Vagina (tissue), 2 donors: Measurements from ENCODE around the gene ZNF638. TPM values are rescaled to one million over a fixed set of nuclear protein-coding genes. Genes with fewer than 3 reads are reported as not detected.

Experiments used
- DNase-seq, 2 donors: peaks; one replicate each; pipeline ENCODE4 v3.0.0-alpha.2; 2017; ENCODE audit errors: extremely low spot score in 2 of 2
- H3K27ac ChIP-seq: fragments of 200-600 bp; sonication (generic); one replicate; pipeline ENCODE4 v1.5.1; 2019
- H3K27me3 ChIP-seq: fragments of 200-600 bp; sonication (generic); one replicate; pipeline ENCODE4 v1.5.1; 2019
- H3K36me3 ChIP-seq, 2 donors: fragments of 200-600 bp; sonication (generic); one replicate each; pipeline ENCODE4 v1.5.1; 2017 to 2019
- H3K4me1 ChIP-seq: fragments of 200-600 bp; sonication (generic); one replicate; pipeline ENCODE4 v1.5.1; 2019
- H3K4me3 ChIP-seq, 2 donors: fragments of 200-600 bp; sonication (generic); 1 replicate in 1 of 2; 2 replicates in 1 of 2; pipeline ENCODE4 v1.5.1; 2016 to 2019
- H3K9me3 ChIP-seq: fragments of 200-600 bp; sonication (generic); one replicate; pipeline ENCODE4 v1.5.1; 2019
- CTCF ChIP-seq, 3 experiments: fragments of 450-650 bp in 2 of 3; fragments of 200-600 bp in 1 of 3; sonication (generic) in 1 of 3; IDR thresholded peaks; one replicate each; pipeline ENCODE4 v1.5.1; 2017 to 2019; ENCODE audit warnings: antibody characterized with exemption in 3 of 3, mild to moderate bottlenecking in 2 of 3, moderate library complexity in 2 of 3
- POLR2A ChIP-seq, 2 donors: fragments of 450-650 bp; IDR thresholded peaks; one replicate each; pipeline ENCODE4 v1.6.1; 2017; ENCODE audit warnings: antibody characterized with exemption in 2 of 2, mild to moderate bottlenecking in 2 of 2, moderate library complexity in 2 of 2
- POLR2AphosphoS5 ChIP-seq, 2 donors: sonication (generic); formaldehyde crosslinking; IDR thresholded peaks; one replicate each; pipeline ENCODE4 v1.9.0; 2017; ENCODE audit warnings: antibody characterized with exemption in 2 of 2, mild to moderate bottlenecking in 2 of 2, low read depth in 1 of 2; ENCODE audit not compliant: insufficient read depth in 1 of 2
- intact Hi-C: fragments of 100-400 bp; cut with DNase I; formaldehyde crosslinking; loops from one replicate; pipeline ENCODE4 v1.15.1; 2023
- total RNA-seq: library from RNA; depleted of rRNA; stranded (reverse); fragments of >200 nt; gene quantifications from one replicate; pipeline ENCODE4 v1.2.3, GENCODE V29; 2016

ZNF638 gene
- total RNA-seq, 1 donor from 2014 or later: 139 TPM

- Histone ChIP-seq H3K27ac (no peak overlapping the region), H3K27me3 (no peaks in the 10 kb centered on the region), H3K9me3 (no peaks in the 10 kb centered on the region), H3K4me1 (peaks cover 4% of the 10 kb centered on the region), H3K36me3 (peaks cover 0 to 74% of the 10 kb centered on the region in 2 donors), H3K4me3 (no peak overlapping the region)
- intact Hi-C loops: no loop called here
- no peak for DNase-seq
- TF ChIP-seq POLR2A (IDR thresholded peaks at IDR 0.05): no peak
- no peak for TF ChIP-seq CTCF (IDR thresholded peaks at IDR 0.05)
- no peak for TF ChIP-seq POLR2AphosphoS5 (IDR thresholded peaks at IDR 0.05; ENCODE audit: insufficient read depth in 1 of 2, low read depth in 1 of 2)
Measured at GRCh38 chr2:71370015-71370414, 38.4 kb downstream of the ZNF638 start.

GRCh38 chr2:71372042-71372441 lies 40.5 kb downstream of the ZNF638 start:
- DNase-seq: no peak
- intact Hi-C loops: no loop called here
- Histone ChIP-seq H3K4me3 (no peak overlapping the region), H3K27me3 (no peaks in the 10 kb centered on the region), H3K27ac (no peak overlapping the region), H3K9me3 (no peaks in the 10 kb centered on the region), H3K36me3 (peaks cover 0 to 66% of the 10 kb centered on the region in 2 donors), H3K4me1 (peaks cover 4% of the 10 kb centered on the region)
- no peak for TF ChIP-seq CTCF (IDR thresholded peaks at IDR 0.05)
- TF ChIP-seq POLR2AphosphoS5 (IDR thresholded peaks at IDR 0.05; ENCODE audit: insufficient read depth in 1 of 2, low read depth in 1 of 2): no peak
- TF ChIP-seq POLR2A (IDR thresholded peaks at IDR 0.05): no peak

- Histone ChIP-seq H3K4me1 (no peaks in the 10 kb centered on the region), H3K4me3 (no peak overlapping the region), H3K36me3 (peaks cover 0 to 49% of the 10 kb centered on the region in 2 donors), H3K9me3 (no peaks in the 10 kb centered on the region), H3K27ac (no peak overlapping the region), H3K27me3 (no peaks in the 10 kb centered on the region)
- intact Hi-C loops: no loop called here
- DNase-seq: no peak
- TF ChIP-seq CTCF (IDR thresholded peaks at IDR 0.05): no peak
- no peak for TF ChIP-seq POLR2A (IDR thresholded peaks at IDR 0.05)
- TF ChIP-seq POLR2AphosphoS5 (IDR thresholded peaks at IDR 0.05; ENCODE audit: insufficient read depth in 1 of 2, low read depth in 1 of 2): no peak
Measured at GRCh38 chr2:71379086-71379485, 47.5 kb downstream of the ZNF638 start.

- intact Hi-C loops: no loop called here
- Histone ChIP-seq H3K4me1 (no peaks in the 10 kb centered on the region), H3K9me3 (no peaks in the 10 kb centered on the region), H3K27ac (no peak overlapping the region), H3K4me3 (no peak overlapping the region), H3K27me3 (no peaks in the 10 kb centered on the region), H3K36me3 (peaks cover 0 to 38% of the 10 kb centered on the region in 2 donors)
- TF ChIP-seq CTCF (IDR thresholded peaks at IDR 0.05): no peak
- no peak for TF ChIP-seq POLR2AphosphoS5 (IDR thresholded peaks at IDR 0.05; ENCODE audit: insufficient read depth in 1 of 2, low read depth in 1 of 2)
- no peak for TF ChIP-seq POLR2A (IDR thresholded peaks at IDR 0.05)
- DNase-seq: no peak
Measured at GRCh38 chr2:71380665-71381064, 49.1 kb downstream of the ZNF638 start.

GRCh38 chr2:71385012-71385411 lies 53.4 kb downstream of the ZNF638 start:
- H3K9me3 ChIP-seq: no peaks in the 10 kb centered on the region
- no peak for TF ChIP-seq POLR2A (IDR thresholded peaks at IDR 0.05)
- TF ChIP-seq POLR2AphosphoS5 (IDR thresholded peaks at IDR 0.05; ENCODE audit: insufficient read depth in 1 of 2, low read depth in 1 of 2): no peak
- no peak for TF ChIP-seq CTCF (IDR thresholded peaks at IDR 0.05)
- no peak for DNase-seq
- no peak overlapping the region for H3K4me3 ChIP-seq
- intact Hi-C loops: no loop called here
- no peaks in the 10 kb centered on the region for H3K4me1 ChIP-seq
- H3K36me3 ChIP-seq: peaks cover 0 to 41% of the 10 kb centered on the region in 2 donors
- no peak overlapping the region for H3K27ac ChIP-seq
- H3K27me3 ChIP-seq: no peaks in the 10 kb centered on the region
